ENCODE measurements around the gene PCSK1N.
A peak's percentile ranks its signal among the peaks of the same experiment; 100 is the strongest.
"Not testable (repeated sequence)": the region's sequence is repeated elsewhere in the genome, so short reads cannot be mapped to it uniquely, and the experiment has no call there.

PCSK1N gene

DNA sequence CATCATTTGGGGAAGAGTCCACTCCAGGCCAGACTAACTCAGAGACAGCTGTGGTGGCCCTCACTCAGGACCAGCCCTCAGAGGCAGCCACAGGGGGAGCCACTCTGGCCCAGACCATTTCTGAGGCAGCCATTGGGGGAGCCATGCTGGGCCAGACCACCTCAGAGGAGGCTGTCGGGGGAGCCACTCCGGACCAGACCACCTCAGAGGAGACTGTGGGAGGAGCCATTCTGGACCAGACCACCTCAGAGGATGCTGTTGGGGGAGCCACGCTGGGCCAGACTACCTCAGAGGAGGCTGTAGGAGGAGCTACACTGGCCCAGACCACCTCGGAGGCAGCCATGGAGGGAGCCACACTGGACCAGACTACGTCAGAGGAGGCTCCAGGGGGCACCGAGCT, 12.4 kb downstream of the PCSK1N start:
- DNase-seq (ENCODE audit: low read depth), result no peak

DNA sequence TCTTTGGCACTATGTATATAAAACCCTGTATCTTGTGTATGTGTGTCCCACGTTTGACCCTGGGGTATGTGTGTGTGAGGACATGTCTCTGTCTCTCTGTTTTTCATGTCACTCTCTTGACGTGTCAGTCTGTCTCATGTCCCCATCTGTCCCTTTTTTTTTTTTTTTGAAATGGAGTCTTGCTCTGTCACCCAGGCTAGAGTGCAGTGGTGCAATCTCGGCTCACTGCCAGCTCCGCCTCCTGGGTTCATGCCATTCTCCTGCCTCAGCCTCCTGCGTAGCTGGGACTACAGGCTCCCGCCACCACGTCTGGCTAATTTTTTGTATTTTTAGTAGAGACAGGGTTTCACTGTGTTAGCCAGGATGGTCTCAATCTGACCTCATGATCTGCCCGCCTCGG, 16.0 kb downstream of the PCSK1N start:
- DNase-seq (ENCODE audit: low read depth), result not testable (repeated sequence)

DNA sequence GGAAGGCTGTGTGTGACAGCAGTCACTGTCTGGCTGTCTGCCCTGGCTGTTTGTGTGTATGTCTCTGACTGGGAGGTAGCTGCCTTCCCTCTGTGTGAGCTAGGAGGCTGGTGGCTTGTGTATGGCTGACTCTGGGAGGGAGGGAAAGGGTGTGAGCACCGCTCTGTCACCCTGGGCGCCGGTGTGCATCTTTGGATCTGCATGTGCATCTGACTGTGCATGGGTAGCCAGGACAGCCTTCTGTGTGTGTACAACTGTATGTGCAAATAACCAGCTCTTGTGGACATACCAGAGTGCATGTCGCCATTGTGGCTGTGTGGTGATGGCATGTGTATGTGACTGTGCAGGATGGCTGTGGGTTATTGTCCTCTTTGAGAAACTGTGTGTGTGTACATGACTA, 16.5 kb downstream of the PCSK1N start:
- no peak for DNase-seq (ENCODE audit: low read depth)

DNA sequence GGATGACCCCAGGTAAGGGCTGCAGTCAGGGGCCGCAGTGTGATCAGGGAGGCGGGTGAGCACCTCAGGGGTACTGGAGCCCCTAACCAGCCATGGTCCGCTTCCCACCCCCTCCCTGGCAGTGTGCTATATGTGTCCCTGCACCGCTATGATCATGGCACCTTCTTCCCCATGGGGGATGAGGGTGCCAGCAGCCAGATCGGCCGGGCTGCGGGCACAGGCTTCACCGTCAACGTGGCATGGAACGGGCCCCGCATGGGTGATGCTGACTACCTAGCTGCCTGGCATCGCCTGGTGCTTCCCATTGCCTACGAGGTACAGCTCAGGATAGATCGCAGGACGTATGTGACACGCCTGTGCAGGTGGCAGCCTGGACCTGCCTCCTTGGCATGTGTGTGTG, 17.3 kb downstream of the PCSK1N start:
- no peak for DNase-seq (ENCODE audit: low read depth)

DNA sequence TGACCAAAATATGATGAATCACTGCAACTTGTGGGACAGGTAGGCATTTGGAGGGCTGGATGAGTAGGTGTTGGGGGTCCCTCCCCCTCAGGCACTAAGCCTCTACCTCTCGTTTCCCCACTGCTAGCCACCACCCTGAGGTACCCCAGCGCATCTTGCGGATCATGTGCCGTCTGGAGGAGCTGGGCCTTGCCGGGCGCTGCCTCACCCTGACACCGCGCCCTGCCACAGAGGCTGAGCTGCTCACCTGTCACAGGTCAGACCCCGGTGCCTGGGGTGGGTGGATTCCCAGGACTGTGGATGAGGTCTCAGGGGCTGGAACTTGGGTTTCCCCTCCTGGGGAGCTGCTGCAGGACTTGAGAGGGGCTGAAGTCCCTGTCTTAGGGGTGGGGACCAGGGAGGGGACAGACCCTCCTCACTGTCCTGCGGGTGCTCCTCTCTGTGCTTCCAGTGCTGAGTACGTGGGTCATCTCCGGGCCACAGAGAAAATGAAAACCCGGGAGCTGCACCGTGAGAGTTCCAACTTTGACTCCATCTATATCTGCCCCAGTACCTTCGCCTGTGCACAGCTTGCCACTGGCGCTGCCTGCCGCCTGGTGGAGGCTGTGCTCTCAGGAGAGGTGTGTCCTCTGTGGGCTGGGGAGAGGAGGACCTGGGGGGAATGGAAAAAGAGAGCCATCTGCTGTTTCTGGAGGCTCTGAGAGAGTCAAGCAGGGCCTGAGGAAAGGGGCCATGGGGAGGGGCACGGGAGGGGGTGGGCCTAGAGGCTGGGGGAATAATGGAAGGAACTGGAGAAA, 19.2 kb downstream of the PCSK1N start:
- no peak for DNase-seq (ENCODE audit: low read depth)

DNA sequence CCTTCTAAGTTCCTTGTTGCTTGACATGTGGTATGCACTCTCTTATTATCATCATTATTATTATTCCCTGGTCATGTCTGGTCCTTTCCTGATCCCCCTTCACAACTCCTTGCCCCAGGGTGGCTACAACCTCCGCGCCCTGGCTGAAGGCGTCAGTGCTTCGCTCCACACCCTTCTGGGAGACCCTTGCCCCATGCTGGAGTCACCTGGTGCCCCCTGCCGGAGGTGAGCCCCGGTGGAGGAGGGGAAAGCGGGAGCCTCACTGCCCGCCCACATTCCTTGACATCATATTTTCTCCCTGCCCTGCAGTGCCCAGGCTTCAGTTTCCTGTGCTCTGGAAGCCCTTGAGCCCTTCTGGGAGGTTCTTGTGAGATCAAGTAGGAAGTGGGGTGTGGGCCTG, 20.1 kb downstream of the PCSK1N start:
- DNase-seq (ENCODE audit: low read depth), result no peak

DNA sequence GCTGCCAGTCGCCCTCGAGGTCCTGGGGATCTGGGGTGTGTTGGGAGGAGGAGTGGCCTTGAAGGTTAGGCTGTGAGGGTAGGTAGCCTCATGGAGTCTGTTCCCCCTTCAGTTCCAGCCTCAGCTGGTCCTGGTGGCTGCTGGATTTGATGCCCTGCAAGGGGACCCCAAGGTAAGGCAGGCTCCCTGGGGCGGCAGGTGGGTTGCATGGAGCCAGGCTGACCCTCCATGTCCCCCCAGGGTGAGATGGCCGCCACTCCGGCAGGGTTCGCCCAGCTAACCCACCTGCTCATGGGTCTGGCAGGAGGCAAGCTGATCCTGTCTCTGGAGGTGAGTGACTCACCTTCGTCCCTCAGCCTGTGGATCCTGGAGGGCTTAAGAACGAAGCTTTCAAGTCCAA, 20.7 kb downstream of the PCSK1N start:
- DNase-seq (ENCODE audit: low read depth), result no peak

DNA sequence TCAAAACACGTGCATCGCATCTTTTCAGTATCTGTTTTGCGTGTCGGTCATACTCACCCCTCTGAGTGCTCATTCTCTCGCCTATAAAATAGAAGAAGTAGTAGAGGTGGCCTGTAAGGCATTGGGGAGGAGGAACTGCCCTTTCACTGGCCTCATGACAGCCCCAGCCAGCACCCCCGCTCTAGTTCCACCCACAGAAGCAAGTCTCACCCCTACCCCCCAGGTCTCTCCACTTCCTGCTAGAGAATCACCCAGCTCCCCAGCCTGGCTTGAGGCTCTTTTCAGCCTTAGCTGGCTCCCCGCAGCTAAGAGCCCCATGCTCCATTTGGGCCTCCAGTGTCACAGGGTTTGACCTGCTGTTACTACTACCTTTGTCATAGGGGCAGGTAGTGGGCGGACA, 21.8 kb downstream of the PCSK1N start:
- DNase-seq (ENCODE audit: low read depth), result no peak

DNA sequence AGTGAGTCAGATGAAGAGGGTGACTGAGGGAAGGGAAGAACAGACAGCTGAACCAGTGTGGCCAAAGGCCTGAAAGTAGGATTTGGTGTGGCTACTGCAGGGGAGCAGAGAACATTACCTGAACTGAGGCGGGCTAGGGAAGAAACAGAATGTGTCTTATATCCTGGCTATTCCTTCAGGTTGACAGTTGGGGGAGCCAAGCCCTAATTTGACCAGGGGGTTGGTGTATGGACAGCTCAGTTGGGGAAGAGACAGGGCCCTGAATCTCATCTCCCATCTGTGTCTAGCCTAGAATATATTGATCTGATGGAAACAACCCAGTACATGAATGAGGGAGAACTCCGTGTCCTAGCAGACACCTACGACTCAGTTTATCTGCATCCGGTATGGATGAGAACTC, 29.3 kb downstream of the PCSK1N start:
- no peak for DNase-seq (ENCODE audit: low read depth)

DNA sequence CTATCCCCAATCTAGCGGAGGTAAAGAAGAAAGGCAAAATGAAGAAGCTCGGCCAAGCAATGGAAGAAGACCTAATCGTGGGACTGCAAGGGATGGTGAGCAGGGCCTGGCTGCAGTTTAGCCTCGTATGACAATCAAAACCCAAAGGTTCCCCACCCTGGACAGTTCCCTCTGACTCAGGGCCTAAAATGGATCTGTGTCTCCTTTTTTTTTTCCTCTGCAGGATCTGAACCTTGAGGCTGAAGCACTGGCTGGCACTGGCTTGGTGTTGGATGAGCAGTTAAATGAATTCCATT, 32.6 kb downstream of the PCSK1N start:
- DNase-seq (ENCODE audit: low read depth), result no peak

DNA sequence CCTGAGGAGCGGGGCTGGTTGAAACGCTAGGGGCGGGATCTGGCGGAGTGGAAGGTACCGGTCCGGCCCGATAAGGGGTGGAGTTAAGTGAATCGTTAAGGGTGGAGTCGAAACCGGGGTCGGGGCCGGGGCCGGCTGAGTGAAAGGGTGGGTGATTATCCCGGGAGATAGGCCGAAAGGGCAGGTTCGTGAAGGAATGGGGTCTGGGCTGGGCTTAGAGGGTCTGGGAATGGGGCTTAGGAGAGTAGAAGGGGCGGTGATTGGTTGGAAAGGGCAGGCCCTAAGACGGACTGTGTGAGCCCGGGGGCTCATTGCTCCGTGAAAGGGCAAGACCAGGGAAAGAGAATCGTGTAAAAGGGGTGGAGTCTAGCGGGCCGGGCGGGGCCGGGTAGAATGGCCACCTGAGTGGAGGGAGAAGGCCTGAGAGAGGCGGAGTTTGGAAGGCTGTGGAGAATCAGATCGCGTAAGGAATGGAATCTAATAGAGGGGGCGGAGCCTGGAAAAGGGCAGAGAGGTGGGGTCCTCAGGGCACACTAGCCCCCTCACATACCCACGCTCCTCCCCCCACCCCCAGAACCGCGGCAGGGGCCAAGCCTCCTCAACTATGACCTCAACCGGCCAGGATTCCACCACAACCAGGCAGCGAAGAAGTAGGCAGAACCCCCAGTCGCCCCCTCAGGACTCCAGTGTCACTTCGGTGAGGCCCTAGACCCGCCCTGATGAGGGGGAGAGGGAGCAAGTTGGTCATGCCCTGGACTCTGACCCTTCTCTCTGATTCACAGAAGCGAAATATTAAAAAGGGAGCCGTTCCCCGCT, 33.1 kb downstream of the PCSK1N start:
- no peak for DNase-seq (ENCODE audit: low read depth)

DNA sequence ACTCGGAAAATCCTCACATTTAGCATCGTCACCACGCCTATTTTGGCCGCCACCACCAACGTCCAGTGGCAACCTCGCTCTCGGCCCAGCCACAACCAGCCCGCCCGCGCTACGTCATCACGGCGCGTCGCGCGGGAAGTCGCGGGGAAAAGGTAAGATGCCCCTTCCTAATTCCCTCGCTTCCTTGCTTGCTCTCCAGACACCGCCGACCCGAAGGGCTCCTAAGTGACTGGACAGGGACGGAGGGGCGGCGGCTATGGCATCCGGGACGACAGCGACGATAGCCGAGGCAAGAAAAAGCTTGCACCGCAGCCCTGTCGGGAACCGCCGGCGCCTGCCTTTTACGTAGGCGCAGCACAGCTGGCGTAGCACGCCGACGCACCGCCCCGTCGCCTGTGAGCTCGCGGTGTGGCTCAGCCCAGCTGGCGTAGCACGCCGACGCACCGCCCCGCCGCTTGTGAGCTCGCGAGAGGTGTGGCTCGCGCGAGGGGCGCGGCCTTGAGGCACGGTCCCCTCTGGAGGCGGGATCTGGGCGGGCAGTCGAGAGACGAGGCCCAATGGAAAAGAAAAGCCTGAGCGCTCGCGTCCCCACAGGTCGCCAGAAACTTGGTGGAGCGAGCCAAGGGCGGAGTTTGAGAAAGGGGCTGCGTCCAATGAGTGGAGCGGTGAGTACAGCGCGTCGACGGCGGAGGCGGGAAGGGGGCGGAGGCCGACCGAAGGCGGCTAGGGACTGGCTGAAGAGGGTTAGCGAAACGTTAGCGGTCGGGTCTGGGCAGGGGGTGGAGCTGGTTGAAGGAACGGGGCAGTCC, 33.9 kb downstream of the PCSK1N start, which contains the start of gene HDAC6:
HDAC6 (plus strand) TSS at position 788 of the 809 bp plus-strand sequence. CDS start 626 bp downstream, outside the sequence.
- peak; percentile 89 for DNase-seq (ENCODE audit: low read depth)

DNA sequence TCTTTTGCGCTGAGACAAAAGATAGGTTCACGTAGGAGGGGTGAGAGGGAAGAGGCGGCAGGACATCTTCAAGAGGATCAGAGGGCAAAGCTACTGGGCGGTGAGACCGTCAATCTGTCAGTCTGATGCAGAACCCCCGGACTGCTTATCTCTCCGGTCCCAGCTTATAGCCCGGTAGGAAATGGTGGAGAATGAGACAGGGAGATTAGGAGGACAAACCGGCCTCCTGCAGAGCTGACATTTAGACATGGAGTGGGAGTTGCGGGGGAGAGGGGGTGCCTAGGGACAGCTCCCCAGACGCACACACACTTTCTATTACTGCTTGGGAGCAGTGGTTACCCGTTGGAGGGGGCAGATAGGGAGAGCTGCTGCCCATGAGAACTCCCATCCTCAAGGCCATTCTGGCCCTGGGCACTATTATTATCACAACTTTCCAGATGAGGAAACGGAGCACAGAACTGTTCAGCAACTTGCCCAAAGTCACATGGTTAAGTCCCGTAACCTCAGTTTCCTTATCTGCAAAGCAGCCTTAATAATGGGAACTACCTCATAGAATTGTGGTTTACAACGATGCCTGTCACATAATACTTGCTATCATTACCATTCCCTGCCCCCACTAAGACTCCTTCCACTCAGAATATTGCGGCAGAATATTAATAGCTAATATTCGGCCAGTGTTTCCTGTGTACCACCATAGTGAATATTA, 34.7 kb downstream of the PCSK1N start:
- no peak for DNase-seq (ENCODE audit: low read depth)

DNA sequence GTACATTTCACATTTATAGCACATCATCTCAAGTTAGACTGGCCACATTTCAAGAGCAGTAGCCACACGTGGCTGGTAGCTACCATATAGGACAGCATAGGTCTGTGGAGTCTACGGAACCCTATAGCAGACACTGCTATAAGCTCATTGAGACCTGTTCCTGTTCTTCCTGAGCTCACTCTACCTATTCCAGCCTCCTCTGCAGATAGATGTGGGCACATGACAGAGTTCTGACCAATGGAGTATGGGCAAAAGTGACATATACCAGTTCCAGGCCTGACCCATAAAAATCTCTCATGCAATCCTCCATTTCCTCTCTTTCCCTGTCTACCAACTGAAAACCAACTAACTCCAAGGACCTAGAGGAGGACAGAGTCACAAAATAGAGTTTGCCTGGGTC, 37.1 kb downstream of the PCSK1N start:
- DNase-seq (ENCODE audit: low read depth), result no peak

DNA sequence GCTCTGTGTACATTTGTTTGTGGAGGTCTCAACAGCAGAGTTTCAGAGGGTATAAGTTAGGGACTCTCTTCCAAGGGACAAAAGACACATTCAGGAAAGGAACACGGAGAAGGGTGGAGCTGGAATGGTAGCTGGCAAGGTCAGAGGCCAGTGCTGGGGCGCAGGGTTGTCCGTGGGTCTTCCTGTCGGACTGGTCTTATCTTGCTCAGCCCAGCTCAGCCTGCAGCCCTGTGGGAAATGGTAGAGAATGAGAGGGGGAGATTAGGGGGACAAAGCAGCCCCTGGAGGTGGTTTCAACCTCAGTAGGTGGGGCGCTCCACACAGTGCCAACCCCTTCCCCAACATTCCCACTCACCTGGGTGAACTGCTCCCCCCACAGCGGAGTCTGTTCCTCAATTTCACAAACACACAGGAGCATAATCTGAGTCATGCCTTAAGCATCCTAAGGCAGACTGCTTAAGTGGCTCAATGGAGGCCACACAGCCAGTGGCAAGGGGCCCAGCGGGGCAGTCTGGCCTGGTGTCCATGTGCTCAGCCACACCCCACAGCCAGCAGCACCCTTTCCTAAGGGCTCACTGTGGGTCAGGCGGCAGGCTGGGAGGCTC, 40.4 kb downstream of the PCSK1N start:
- no peak for DNase-seq (ENCODE audit: low read depth)

DNA sequence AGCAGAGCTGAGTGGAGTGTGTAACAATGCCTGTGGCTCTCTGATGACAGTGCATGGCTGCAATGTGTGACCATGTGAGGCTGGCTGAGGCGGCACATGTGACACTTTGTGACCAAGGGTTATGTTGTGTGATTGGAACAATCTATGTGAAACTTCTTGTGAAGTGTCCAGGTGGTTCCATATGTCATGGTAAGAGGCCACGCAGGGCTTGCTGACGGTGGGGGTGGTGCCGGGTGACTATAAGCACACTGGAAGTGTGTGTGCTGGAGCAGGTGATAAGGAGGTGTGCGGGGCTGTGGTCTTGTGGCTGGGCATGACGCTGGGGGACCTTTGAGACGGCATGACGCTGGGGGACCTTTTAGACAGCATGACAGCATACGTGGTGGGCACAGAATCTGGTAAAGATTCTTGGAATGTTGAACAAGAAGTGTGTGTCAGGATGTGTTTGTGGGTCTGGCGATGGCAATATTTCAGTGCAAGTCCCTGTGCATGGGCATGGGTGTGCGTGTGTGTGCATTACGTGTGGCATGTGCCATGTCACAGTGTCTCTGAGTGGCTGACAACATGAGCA, 41.0 kb downstream of the PCSK1N start:
- DNase-seq (ENCODE audit: low read depth), result no peak

DNA sequence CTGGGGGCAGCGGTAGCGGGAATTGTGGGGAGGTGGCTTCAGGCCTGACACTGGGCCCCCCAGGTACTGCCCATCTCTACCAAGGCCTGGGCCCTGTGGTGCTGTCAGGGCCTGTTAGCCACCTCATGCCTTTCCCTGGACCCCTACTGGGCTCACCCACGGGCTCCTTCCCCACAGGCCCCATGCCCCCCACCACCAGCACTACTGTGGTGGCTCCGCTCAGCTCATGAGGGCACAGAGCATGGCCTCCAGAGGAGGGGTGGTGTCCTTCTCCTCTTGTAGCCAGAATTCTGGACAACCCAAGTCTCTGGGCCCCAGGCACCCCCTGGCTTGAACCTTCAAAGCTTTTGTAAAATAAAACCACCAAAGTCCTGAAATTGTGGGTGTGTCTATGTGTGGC, 41.5 kb downstream of the PCSK1N start:
- DNase-seq (ENCODE audit: low read depth), result no peak

DNA sequence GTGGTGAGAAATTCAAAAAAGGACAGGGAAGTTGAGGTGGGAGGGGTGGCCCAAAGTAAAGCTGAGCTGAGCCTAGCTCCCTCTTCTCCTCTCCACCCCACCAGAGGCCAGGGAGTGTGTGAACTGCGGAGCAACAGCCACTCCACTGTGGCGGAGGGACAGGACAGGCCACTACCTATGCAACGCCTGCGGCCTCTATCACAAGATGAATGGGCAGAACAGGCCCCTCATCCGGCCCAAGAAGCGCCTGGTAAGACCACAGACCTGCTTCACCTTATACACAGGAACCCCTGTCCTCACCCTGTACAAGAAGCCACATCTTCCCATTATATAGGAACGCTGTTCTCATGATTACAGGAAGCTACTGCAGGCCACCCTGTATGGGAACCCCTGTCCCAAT, 43.2 kb downstream of the PCSK1N start:
- DNase-seq (ENCODE audit: low read depth), result no peak

DNA sequence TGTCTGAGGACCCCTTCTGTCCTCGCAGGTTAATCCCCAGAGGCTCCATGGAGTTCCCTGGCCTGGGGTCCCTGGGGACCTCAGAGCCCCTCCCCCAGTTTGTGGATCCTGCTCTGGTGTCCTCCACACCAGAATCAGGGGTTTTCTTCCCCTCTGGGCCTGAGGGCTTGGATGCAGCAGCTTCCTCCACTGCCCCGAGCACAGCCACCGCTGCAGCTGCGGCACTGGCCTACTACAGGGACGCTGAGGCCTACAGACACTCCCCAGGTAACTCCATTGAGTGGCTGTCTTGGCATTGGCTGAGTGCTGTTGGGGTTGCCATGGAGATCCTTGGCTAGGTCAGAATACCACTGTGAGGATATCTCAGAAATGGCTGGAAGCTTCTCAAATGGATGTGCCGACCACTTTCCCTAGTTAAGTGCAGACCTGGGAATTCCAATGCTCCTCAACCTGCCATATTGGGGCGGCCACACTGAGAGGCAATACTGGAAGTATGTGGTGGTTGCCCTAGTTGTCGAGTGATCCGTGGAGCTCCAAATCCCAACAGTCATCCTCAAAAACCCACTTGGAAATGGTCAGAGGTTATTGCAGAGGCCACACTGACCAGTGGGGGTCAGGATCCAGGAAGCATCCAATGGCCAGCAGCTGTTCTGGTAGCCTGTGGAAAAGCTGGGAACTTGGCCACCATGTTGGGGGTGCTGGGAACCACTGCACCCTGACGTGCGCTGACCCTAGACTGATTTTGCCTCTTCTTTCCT, 44.2 kb downstream of the PCSK1N start:
- DNase-seq (ENCODE audit: low read depth), result no peak

DNA sequence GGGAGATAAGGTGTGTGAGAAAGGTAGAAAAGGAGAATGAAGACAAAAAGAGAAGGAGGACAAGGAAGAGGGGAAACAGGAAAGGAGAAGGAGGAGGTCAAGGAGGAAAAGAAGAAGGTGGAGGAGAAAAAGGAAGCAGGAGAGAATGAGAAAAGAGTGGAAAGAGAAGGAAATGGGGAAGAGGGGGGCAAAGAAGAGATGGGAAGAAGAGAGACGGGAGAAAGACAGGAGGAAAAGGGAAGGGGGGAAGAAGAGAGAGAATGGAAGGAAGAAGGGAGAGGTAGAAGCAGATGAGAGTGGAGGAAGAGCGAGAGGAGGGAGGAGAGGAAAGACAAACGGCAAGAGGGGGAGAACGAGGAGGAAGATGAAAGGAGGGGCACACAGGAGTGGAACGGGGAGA, 44.9 kb downstream of the PCSK1N start:
- no peak for DNase-seq (ENCODE audit: low read depth)
